HL-60 (cell line): ENCODE results near the gene TMEM238L.
"Not testable (repeated sequence)": the region's sequence is repeated elsewhere in the genome, so short reads cannot be mapped to it uniquely, and the experiment has no call there.

Source experiments
- DNase-seq, 2 experiments: peaks; one replicate each; pipeline ENCODE4 v3.0.0-alpha.2; 2010 to 2020; ENCODE audit warnings: low read depth in 1 of 2, low spot score in 1 of 2
- H3K27ac ChIP-seq: fragments of 250-450 bp; sonication (Bioruptor Pico); replicated peaks from 2 replicates; pipeline ENCODE4 v1.5.1; 2020; ENCODE audit warnings: mild to moderate bottlenecking, moderate library complexity
- H3K27me3 ChIP-seq: fragments of 250-450 bp; sonication (Bioruptor Pico); 2 replicates; pipeline ENCODE4 v1.5.1; 2021; ENCODE audit warnings: mild to moderate bottlenecking, moderate library complexity; ENCODE audit not compliant: insufficient read depth, poor library complexity, severe bottlenecking
- H3K4me3 ChIP-seq: replicated peaks from 2 replicates; pipeline ENCODE4 v1.5.1; 2011; ENCODE audit warnings: mild to moderate bottlenecking, control low read depth, low read length; ENCODE audit not compliant: insufficient read depth
- GABPA ChIP-seq: IDR thresholded peaks from 2 replicates; pipeline ENCODE4 v1.6.1; 2012; ENCODE audit warnings: low read depth
- POLR2AphosphoS5 ChIP-seq: IDR thresholded peaks from 2 replicates; pipeline ENCODE4 v1.6.1; 2012; ENCODE audit warnings: low read depth
- REST ChIP-seq: IDR thresholded peaks from 2 replicates; pipeline ENCODE4 v1.6.1; 2012; ENCODE audit warnings: low read depth; ENCODE audit not compliant: insufficient replicate concordance
- SPI1 ChIP-seq: IDR thresholded peaks from 2 replicates; pipeline ENCODE4 v1.6.1; 2012; ENCODE audit warnings: low read depth, mild to moderate bottlenecking, borderline replicate concordance
- long read RNA-seq: library from polyadenylated mRNA; unstranded; transcript quantifications from one replicate; pipeline ENCODE4 v2.0.0, GENCODE V29; 2020
- TF ChIP-seq, protein P1 (sequence below): IDR thresholded peaks from one replicate; pipeline ENCODE4 v1.5.1; 2011; ENCODE audit warnings: low read length, control low read depth, inconsistent platforms; ENCODE audit not compliant: insufficient read depth

Gene TMEM238L
- long read RNA-seq, result 0 reads

DNA sequence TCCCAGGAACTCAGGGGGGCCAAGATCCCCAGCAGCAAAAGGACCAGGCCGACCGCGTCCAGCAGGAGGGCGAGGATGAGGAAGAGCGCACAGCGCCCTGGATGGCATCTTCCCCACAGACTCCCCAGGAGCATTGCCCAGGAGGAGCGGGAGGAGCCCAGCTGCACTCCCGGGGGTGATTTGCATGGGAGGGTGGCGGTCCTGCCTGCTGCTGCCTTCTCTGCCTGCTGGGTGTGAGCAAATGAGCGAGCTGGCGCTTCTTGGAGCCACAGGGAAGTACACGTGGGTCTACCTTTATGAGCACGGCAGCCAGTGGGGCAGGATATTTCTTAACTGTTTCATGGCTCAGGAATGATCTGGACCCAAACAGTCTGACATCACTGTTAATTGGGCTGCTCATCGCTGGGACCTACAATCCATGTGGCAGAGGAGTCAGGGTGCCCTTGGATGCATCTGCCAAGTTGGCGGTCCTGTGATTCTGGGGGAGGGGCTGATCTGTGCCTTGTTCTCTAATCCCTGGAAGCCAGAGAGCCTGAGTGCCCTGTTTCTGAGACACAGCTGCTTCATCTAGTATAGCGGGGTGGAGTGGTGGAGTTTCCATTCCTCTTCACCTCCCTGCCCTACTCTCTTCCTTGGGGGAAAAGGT, at the start of gene TMEM238L:
Gene TMEM238L, minus strand, starts transcription at position 270 of the 646 bp plus-strand sequence. Its CDS starts 136 bp downstream, at position 134.
- no peak for TF ChIP-seq REST
- no peak for TF ChIP-seq SPI1
- TF ChIP-seq, protein P1, sequence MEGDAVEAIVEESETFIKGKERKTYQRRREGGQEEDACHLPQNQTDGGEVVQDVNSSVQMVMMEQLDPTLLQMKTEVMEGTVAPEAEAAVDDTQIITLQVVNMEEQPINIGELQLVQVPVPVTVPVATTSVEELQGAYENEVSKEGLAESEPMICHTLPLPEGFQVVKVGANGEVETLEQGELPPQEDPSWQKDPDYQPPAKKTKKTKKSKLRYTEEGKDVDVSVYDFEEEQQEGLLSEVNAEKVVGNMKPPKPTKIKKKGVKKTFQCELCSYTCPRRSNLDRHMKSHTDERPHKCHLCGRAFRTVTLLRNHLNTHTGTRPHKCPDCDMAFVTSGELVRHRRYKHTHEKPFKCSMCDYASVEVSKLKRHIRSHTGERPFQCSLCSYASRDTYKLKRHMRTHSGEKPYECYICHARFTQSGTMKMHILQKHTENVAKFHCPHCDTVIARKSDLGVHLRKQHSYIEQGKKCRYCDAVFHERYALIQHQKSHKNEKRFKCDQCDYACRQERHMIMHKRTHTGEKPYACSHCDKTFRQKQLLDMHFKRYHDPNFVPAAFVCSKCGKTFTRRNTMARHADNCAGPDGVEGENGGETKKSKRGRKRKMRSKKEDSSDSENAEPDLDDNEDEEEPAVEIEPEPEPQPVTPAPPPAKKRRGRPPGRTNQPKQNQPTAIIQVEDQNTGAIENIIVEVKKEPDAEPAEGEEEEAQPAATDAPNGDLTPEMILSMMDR, result no peak
- no peak for TF ChIP-seq GABPA
- TF ChIP-seq POLR2AphosphoS5, result no peak
- H3K27ac ChIP-seq, result no peak within 1 kb of the TSS
- H3K4me3 ChIP-seq, result no peak within 1 kb of the TSS
- no peaks in the 10 kb centered on the region for H3K27me3 ChIP-seq
- no peak for DNase-seq

DNA sequence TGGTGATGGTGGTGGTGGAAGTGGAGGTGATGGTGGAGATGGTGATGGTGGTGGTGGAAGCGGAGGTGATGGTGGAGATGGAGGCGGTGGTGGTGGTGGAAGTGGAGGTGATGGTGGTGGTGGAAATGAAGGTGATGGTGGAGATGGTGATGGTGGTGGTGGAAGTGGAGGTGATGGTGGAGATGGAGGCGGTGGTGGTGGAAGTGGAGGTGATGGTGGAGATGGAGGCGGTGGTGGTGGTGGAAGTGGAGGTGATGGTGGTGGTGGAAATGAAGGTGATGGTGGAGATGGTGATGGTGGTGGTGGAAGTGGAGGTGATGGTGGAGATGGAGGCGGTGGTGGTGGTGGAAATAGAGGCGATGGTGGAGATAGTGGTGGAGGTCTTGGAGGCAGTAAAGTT, 42.7 kb upstream of the TMEM238L start:
- not testable (repeated sequence) for H3K27ac ChIP-seq, H3K4me3 ChIP-seq, DNase-seq, H3K27me3 ChIP-seq

- no peak for DNase-seq
- no peaks in the 10 kb centered on the region for H3K27me3 ChIP-seq
- H3K4me3 ChIP-seq, result no peak overlapping the region
- no peak for TF ChIP-seq POLR2AphosphoS5
- TF ChIP-seq GABPA, result no peak
- TF ChIP-seq, protein P1, result no peak
- TF ChIP-seq SPI1, result no peak
- no peak for TF ChIP-seq REST
- H3K27ac ChIP-seq, result no peak overlapping the region
Observed at GRCh38 chr17:10845388-10845751, 41.5 kb upstream of the TMEM238L start.

GRCh38 chr17:10844621-10845387, 40.9 kb upstream of the TMEM238L start:
- Histone ChIP-seq H3K27me3 (no peaks in the 10 kb centered on the region), H3K4me3 (peak overlapping the region; percentile 28), H3K27ac (no peak overlapping the region)
- TF ChIP-seq REST, result no peak
- no peak for TF ChIP-seq GABPA
- no peak for TF ChIP-seq SPI1
- TF ChIP-seq, protein P1, result peak; percentile 54
- TF ChIP-seq POLR2AphosphoS5, result no peak
- DNase-seq, result peak; percentile 35 to 37
